HG03135 (cell line): ENCODE results near the gene FOXP2.

ENCODE experiments used
- ATAC-seq: cut with Tn5 transposase; IDR thresholded peaks from one replicate; pipeline ENCODE4 v1.9.1; 2021; ENCODE audit warnings: mild to moderate bottlenecking, moderate library complexity; ENCODE audit not compliant: unreplicated experiment

The FOXP2 gene

GRCh38 chr7:114649689-114650088 is 235.1 kb downstream of the FOXP2 start:
- ATAC-seq: no peak

- ATAC-seq: no peak
Measured at GRCh38 chr7:114650491-114650890, 235.9 kb downstream of the FOXP2 start.

- no peak for ATAC-seq
Measured at GRCh38 chr7:114652041-114652440, 237.4 kb downstream of the FOXP2 start.

- ATAC-seq: no peak
Measured at GRCh38 chr7:114653364-114654088, 238.9 kb downstream of the FOXP2 start.

- no peak for ATAC-seq
Measured at GRCh38 chr7:114656466-114656865, 241.9 kb downstream of the FOXP2 start.

GRCh38 chr7:114657279-114657678 is 242.7 kb downstream of the FOXP2 start:
- no peak for ATAC-seq

GRCh38 chr7:114658216-114658615 is 243.6 kb downstream of the FOXP2 start:
- no peak for ATAC-seq

GRCh38 chr7:114659409-114660125 is 245.0 kb downstream of the FOXP2 start:
- ATAC-seq: no peak

GRCh38 chr7:114660126-114660486 is 245.5 kb downstream of the FOXP2 start:
- no peak for ATAC-seq

- ATAC-seq: no peak
Measured at GRCh38 chr7:114660753-114661152, 246.1 kb downstream of the FOXP2 start.

GRCh38 chr7:114662002-114662677 is 247.5 kb downstream of the FOXP2 start:
- ATAC-seq: no peak

GRCh38 chr7:114663502-114663901 is 248.9 kb downstream of the FOXP2 start:
- ATAC-seq: no peak

GRCh38 chr7:114670676-114671075 is 256.1 kb downstream of the FOXP2 start:
- no peak for ATAC-seq

- no peak for ATAC-seq
Measured at GRCh38 chr7:114671563-114672123, 257.0 kb downstream of the FOXP2 start.

GRCh38 chr7:114678116-114678515 is 263.5 kb downstream of the FOXP2 start:
- no peak for ATAC-seq

GRCh38 chr7:114687238-114687637 is 272.6 kb downstream of the FOXP2 start:
- ATAC-seq: no peak

GRCh38 chr7:114688443-114689055 is 273.9 kb downstream of the FOXP2 start:
- no peak for ATAC-seq

GRCh38 chr7:114689406-114689805 is 274.8 kb downstream of the FOXP2 start:
- no peak for ATAC-seq

- ATAC-seq: no peak
Measured at GRCh38 chr7:114691605-114692004, 277.0 kb downstream of the FOXP2 start.

- ATAC-seq: no peak
Measured at GRCh38 chr7:114695182-114695581, 280.6 kb downstream of the FOXP2 start.

- no peak for ATAC-seq
Measured at GRCh38 chr7:114700247-114700928, 285.8 kb downstream of the FOXP2 start.
